Measurements from ENCODE around the gene CAPZA2.
"Not testable (repeated sequence)": the region's sequence is repeated elsewhere in the genome, so short reads cannot be mapped to it uniquely, and the experiment has no call there.

Gene CAPZA2

GRCh38 chr7:116862234-116862950 is at the start of gene CAPZA2:
Gene CAPZA2 (plus strand): TSS chr7:116862587. CDS start chr7:116862612, 25 bp downstream.
- DNase-seq = peak; percentile 90 to 92

- no peak for DNase-seq
Measured at GRCh38 chr7:116812860-116813259, 49.5 kb upstream of the CAPZA2 start.

- not testable (repeated sequence) for DNase-seq
Measured at GRCh38 chr7:116813371-116813770, 49.0 kb upstream of the CAPZA2 start.

- no peak for DNase-seq
Measured at GRCh38 chr7:116815041-116815440, 47.3 kb upstream of the CAPZA2 start.

GRCh38 chr7:116820149-116820548 is 42.2 kb upstream of the CAPZA2 start:
- DNase-seq = no peak

GRCh38 chr7:116821647-116822046 is 40.7 kb upstream of the CAPZA2 start:
- not testable (repeated sequence) for DNase-seq

- no peak for DNase-seq
Measured at GRCh38 chr7:116824449-116824848, 37.9 kb upstream of the CAPZA2 start.

GRCh38 chr7:116828281-116828680 is 34.1 kb upstream of the CAPZA2 start:
- no peak for DNase-seq

- DNase-seq = no peak
Measured at GRCh38 chr7:116829041-116829440, 33.3 kb upstream of the CAPZA2 start.

- no peak for DNase-seq
Measured at GRCh38 chr7:116829493-116829892, 32.9 kb upstream of the CAPZA2 start.

- DNase-seq = no peak
Measured at GRCh38 chr7:116832692-116833091, 29.7 kb upstream of the CAPZA2 start.

GRCh38 chr7:116834815-116835504 is 27.4 kb upstream of the CAPZA2 start:
- no peak for DNase-seq

GRCh38 chr7:116836048-116836447 is 26.3 kb upstream of the CAPZA2 start:
- DNase-seq = no peak

- no peak for DNase-seq
Measured at GRCh38 chr7:116836911-116837310, 25.5 kb upstream of the CAPZA2 start.

- DNase-seq = no peak
Measured at GRCh38 chr7:116837586-116837985, 24.8 kb upstream of the CAPZA2 start.

- DNase-seq = no peak
Measured at GRCh38 chr7:116840256-116840655, 22.1 kb upstream of the CAPZA2 start.

GRCh38 chr7:116842371-116842770 is 20.0 kb upstream of the CAPZA2 start:
- no peak for DNase-seq

GRCh38 chr7:116843378-116843777 is 19.0 kb upstream of the CAPZA2 start:
- no peak for DNase-seq

GRCh38 chr7:116851175-116851574 is 11.2 kb upstream of the CAPZA2 start:
- DNase-seq = no peak

GRCh38 chr7:116851671-116852070 is 10.7 kb upstream of the CAPZA2 start:
- no peak for DNase-seq

GRCh38 chr7:116854132-116854531 is 8.3 kb upstream of the CAPZA2 start:
- no peak for DNase-seq

- no peak for DNase-seq
Measured at GRCh38 chr7:116857052-116857451, 5.3 kb upstream of the CAPZA2 start.

GRCh38 chr7:116859323-116859722 is 3.1 kb upstream of the CAPZA2 start:
- DNase-seq = no peak

GRCh38 chr7:116861717-116862116 is 670 bp upstream of the CAPZA2 start:
- DNase-seq = no peak
